ENCODE data around the gene FBXO27. TPM values are rescaled to one million over a fixed set of nuclear protein-coding genes. Genes with fewer than 3 reads are reported as not detected.

The FBXO27 gene
- total and polyA plus RNA-seq, 2 of the 8 experiments (the other 6 are each of a cell fraction or from before 2014, with no cell fraction given) = 10.9 to 25.5 TPM

DNA sequence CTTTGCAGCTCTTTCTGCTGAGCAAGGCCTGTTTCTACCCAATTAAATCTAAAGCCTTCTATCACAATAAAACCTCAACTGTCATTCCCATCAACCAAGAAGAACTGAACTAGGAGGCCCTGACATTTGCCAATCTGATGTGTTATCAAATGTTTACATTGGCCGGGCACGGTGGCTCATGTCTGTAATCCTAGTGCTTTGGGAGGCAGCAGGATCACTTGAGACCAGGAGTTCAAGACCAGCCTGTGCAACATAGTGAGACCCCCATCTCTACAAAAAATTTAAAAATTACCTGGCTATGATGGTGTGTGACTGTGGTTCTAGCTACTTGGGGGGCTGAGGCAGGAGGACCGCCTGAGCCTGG, 54.0 kb downstream of the FBXO27 start:
- 87% methylated on average over 3 of the region's 3 CpGs; no CpG with 5 or more reads in 1 of the 2 experiments for WGBS, 2 experiments (ENCODE audit: extremely low coverage in 1 of 2, insufficient coverage in 1 of 2, insufficient read length in 1 of 2, insufficient replicate concordance in 2 of 2, low coverage in 1 of 2, low lambda C conversion rate in 2 of 2, missing lambda C conversion rate in 1 of 2)
- no peak overlapping the region for H2BK20ac ChIP-seq (ENCODE audit: low read length)
- no peak overlapping the region for H4K8ac ChIP-seq (ENCODE audit: extremely low read depth, insufficient read depth, low read length)
- no peaks in the 10 kb centered on the region for H3K9me3 ChIP-seq (ENCODE audit: insufficient read depth in 2 of 2, low read depth in 1 of 2, low read length in 1 of 2)
- H3K4me2 ChIP-seq (ENCODE audit: insufficient read depth in 1 of 2, low read depth in 2 of 2, low read length in 2 of 2) = no peak overlapping the region
- H3K27ac ChIP-seq (ENCODE audit: low read depth, low read length) = no peak overlapping the region
- H3K18ac ChIP-seq (ENCODE audit: extremely low read depth, low read length) = 0 out of 2 replicates have a peak overlapping the region, but pooled peaks have one; percentile 48
- H2BK12ac ChIP-seq (ENCODE audit: low read depth, low read length) = no peak overlapping the region
- H2BK120ac ChIP-seq (replicated peaks; ENCODE audit: low read depth, low read length) = no peak overlapping the region
- H3K4me1 ChIP-seq (replicated peaks in 1 of 4; ENCODE audit: control insufficient read depth in 3 of 4, insufficient read depth in 4 of 4, low read length in 3 of 4) = peaks cover 0 to 9% (median 3%) of the 10 kb centered on the region in 4 experiments; a peak in 3 of 7 replicates
- no peak overlapping the region for H3K56ac ChIP-seq (replicated peaks; ENCODE audit: insufficient read length, low read depth, low read length)
- H3K4ac ChIP-seq (replicated peaks; ENCODE audit: insufficient read length, low read depth, low read length) = no peak overlapping the region
- no peak overlapping the region for H2BK15ac ChIP-seq (ENCODE audit: low read length)
- H2AFZ ChIP-seq (ENCODE audit: low read length) = no peak overlapping the region
- H3K23ac ChIP-seq (ENCODE audit: insufficient read length) = no peak overlapping the region
- no peak overlapping the region for H2BK5ac ChIP-seq (ENCODE audit: low read depth, low read length)
- H4K5ac ChIP-seq (ENCODE audit: insufficient read length, low read depth, low read length) = no peak overlapping the region
- no peak overlapping the region for H3K14ac ChIP-seq (ENCODE audit: insufficient read length)
- DNase-seq (ENCODE audit: low read depth in 1 of 2, low spot score in 2 of 2) (no peak), FAIRE-seq (no peak)
- CTCF ChIA-PET (ENCODE audit: partially characterized antibody) = interaction anchor here (0.6 to 4.1 kb wide), 12 partner anchors 11 to 108 kb away, joined by 3 to 16 read pairs (median 4); no protein-coding TSS in a partner anchor
- H3K4me3 ChIP-seq (ENCODE audit: extremely low read depth in 1 of 4, insufficient read depth in 2 of 4, low read depth in 3 of 4, low read length in 4 of 4) = no peak overlapping the region
- no peak overlapping the region for H4K91ac ChIP-seq (replicated peaks; ENCODE audit: insufficient read length, low read length)
- H3K79me2 ChIP-seq (ENCODE audit: control insufficient read depth in 1 of 2, insufficient read depth in 2 of 2, low read length in 2 of 2) = peaks cover 0 to under 1% of the 10 kb centered on the region in 2 experiments; a peak in 1 of 4 replicates
- H3K23me2 ChIP-seq (ENCODE audit: low read depth, low read length) = peaks cover 6% of the 10 kb centered on the region; the same call in 1 of the 2 replicates
- H4K20me1 ChIP-seq (replicated peaks in 1 of 2; ENCODE audit: control insufficient read depth in 1 of 2, insufficient read depth in 2 of 2, low read length in 2 of 2) = no peaks in the 10 kb centered on the region
- no peak overlapping the region for H3K9ac ChIP-seq (replicated peaks in 1 of 4; ENCODE audit: extremely low read depth in 1 of 4, low read depth in 3 of 4, low read length in 3 of 4)
- no peaks in the 10 kb centered on the region for H3K79me1 ChIP-seq (ENCODE audit: low read depth, low read length)
- no peaks in the 10 kb centered on the region for H3K36me3 ChIP-seq (ENCODE audit: control insufficient read depth in 2 of 4, insufficient read depth in 4 of 4, low read length in 3 of 4)
- H2AK5ac ChIP-seq (ENCODE audit: low read depth, low read length) = no peak overlapping the region
- POLR2A ChIA-PET (ENCODE audit: partially characterized antibody) = no interaction called here
- 0 out of 7 replicates have a peak, but pooled peaks cover 0 to 3% (median 0%) of the 10 kb centered on the region in 4 experiments for H3K27me3 ChIP-seq (replicated peaks in 1 of 4; ENCODE audit: control insufficient read depth in 3 of 4, extremely low read depth in 1 of 4, insufficient read depth in 3 of 4, low read length in 3 of 4)
- TF ChIP-seq, protein P1, sequence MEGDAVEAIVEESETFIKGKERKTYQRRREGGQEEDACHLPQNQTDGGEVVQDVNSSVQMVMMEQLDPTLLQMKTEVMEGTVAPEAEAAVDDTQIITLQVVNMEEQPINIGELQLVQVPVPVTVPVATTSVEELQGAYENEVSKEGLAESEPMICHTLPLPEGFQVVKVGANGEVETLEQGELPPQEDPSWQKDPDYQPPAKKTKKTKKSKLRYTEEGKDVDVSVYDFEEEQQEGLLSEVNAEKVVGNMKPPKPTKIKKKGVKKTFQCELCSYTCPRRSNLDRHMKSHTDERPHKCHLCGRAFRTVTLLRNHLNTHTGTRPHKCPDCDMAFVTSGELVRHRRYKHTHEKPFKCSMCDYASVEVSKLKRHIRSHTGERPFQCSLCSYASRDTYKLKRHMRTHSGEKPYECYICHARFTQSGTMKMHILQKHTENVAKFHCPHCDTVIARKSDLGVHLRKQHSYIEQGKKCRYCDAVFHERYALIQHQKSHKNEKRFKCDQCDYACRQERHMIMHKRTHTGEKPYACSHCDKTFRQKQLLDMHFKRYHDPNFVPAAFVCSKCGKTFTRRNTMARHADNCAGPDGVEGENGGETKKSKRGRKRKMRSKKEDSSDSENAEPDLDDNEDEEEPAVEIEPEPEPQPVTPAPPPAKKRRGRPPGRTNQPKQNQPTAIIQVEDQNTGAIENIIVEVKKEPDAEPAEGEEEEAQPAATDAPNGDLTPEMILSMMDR (IDR thresholded peaks at IDR 0.05; ENCODE audit: control extremely low read depth in 1 of 3, insufficient read depth in 1 of 3, low read depth in 1 of 3, low read length in 3 of 3) = no peak
- TF ChIP-seq POU5F1 (IDR thresholded peaks at IDR 0.05; ENCODE audit: low read depth, low read length) (no peak), FOSL1 (IDR thresholded peaks at IDR 0.05; ENCODE audit: insufficient read depth, low read depth, low read length) (no peak), KDM1A (IDR thresholded peaks at IDR 0.05; ENCODE audit: borderline replicate concordance, low read length) (no peak), NRF1 (IDR thresholded peaks at IDR 0.05; ENCODE audit: low read depth, low read length) (no peak), CBX5 (IDR thresholded peaks at IDR 0.05; ENCODE audit: low read depth, low read length) (no peak), YY1 (IDR thresholded peaks at IDR 0.05; ENCODE audit: low read depth, low read length) (no peak)
- TF ChIP-seq, protein P2, sequence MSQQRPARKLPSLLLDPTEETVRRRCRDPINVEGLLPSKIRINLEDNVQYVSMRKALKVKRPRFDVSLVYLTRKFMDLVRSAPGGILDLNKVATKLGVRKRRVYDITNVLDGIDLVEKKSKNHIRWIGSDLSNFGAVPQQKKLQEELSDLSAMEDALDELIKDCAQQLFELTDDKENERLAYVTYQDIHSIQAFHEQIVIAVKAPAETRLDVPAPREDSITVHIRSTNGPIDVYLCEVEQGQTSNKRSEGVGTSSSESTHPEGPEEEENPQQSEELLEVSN (IDR thresholded peaks at IDR 0.05) = no peak
- TF ChIP-seq, protein P3, sequence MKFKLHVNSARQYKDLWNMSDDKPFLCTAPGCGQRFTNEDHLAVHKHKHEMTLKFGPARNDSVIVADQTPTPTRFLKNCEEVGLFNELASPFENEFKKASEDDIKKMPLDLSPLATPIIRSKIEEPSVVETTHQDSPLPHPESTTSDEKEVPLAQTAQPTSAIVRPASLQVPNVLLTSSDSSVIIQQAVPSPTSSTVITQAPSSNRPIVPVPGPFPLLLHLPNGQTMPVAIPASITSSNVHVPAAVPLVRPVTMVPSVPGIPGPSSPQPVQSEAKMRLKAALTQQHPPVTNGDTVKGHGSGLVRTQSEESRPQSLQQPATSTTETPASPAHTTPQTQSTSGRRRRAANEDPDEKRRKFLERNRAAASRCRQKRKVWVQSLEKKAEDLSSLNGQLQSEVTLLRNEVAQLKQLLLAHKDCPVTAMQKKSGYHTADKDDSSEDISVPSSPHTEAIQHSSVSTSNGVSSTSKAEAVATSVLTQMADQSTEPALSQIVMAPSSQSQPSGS (IDR thresholded peaks at IDR 0.05; ENCODE audit: low read length) = no peak

Measured in H1 (cell line).